K562 (cell line): Measurements from ENCODE around the gene EFCAB9.

Experiments
- EZH2 ChIP-seq: IDR thresholded peaks from 2 replicates; pipeline ENCODE4 v1.6.1; 2012; ENCODE audit warnings: low read depth, mild to moderate bottlenecking, inconsistent platforms, low read length, borderline replicate concordance
- FOXP1 ChIP-seq: sonication (generic); formaldehyde crosslinking; IDR thresholded peaks from 2 replicates; pipeline ENCODE4 v1.8.0; 2022; ENCODE audit warnings: mild to moderate bottlenecking, missing genetic modification reagents
- KLF16 ChIP-seq: IDR thresholded peaks from 2 replicates; pipeline ENCODE4 v1.6.1; 2016; ENCODE audit warnings: antibody characterized with exemption
- POLR2A ChIP-seq: fragments of 450-650 bp; conservative IDR thresholded peaks from 2 replicates; pipeline ENCODE4 v1.6.1; 2016
- TF ChIP-seq, protein P1 (sequence below), 3 experiments: IDR thresholded peaks in 2 of 3; conservative IDR thresholded peaks in 1 of 3; 2 replicates each; pipeline ENCODE4 v1.5.1; 2011 to 2012; ENCODE audit warnings: low read length in 3 of 3, mild to moderate bottlenecking in 3 of 3, control low read depth in 2 of 3, improper control_type of control experiment in 1 of 3, inconsistent platforms in 1 of 3, low read depth in 1 of 3, mixed read lengths in 1 of 3, moderate library complexity in 1 of 3; ENCODE audit not compliant: insufficient read depth in 2 of 3
- TF ChIP-seq, protein P2 (sequence below): fragments of 250-450 bp; sonication (Bioruptor Pico); IDR thresholded peaks from 2 replicates; pipeline ENCODE4 v1.5.0; 2021

DNA sequence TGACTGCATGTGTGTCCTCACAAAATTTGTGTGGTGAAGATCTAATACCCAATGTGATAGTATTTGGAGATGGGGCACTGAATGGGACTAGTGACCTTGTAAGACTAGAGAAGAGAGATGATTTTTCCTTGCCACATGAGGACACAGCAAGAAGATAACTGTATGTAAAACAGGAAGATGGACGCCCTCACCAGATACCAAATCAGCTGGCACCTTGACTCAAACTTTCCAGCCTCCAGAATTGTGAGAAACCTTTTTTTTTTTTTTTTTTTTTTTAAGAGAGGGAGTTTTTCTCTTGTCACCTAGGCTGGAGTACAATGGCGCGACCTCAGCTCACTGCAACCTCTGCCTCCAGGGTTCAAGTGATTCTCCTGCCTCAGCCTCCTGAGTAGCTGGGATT, 49.3 kb downstream of the EFCAB9 start:
- TF ChIP-seq, protein P1, sequence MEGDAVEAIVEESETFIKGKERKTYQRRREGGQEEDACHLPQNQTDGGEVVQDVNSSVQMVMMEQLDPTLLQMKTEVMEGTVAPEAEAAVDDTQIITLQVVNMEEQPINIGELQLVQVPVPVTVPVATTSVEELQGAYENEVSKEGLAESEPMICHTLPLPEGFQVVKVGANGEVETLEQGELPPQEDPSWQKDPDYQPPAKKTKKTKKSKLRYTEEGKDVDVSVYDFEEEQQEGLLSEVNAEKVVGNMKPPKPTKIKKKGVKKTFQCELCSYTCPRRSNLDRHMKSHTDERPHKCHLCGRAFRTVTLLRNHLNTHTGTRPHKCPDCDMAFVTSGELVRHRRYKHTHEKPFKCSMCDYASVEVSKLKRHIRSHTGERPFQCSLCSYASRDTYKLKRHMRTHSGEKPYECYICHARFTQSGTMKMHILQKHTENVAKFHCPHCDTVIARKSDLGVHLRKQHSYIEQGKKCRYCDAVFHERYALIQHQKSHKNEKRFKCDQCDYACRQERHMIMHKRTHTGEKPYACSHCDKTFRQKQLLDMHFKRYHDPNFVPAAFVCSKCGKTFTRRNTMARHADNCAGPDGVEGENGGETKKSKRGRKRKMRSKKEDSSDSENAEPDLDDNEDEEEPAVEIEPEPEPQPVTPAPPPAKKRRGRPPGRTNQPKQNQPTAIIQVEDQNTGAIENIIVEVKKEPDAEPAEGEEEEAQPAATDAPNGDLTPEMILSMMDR (IDR thresholded peaks at IDR 0.05 in 2 of 3, conservative IDR thresholded peaks at IDR 0.05 in 1 of 3; ENCODE audit: insufficient read depth in 2 of 3, low read depth in 1 of 3, low read length in 3 of 3), result no peak
- TF ChIP-seq, protein P2, sequence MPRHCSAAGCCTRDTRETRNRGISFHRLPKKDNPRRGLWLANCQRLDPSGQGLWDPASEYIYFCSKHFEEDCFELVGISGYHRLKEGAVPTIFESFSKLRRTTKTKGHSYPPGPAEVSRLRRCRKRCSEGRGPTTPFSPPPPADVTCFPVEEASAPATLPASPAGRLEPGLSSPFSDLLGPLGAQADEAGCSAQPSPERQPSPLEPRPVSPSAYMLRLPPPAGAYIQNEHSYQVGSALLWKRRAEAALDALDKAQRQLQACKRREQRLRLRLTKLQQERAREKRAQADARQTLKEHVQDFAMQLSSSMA (CRISPR knock-in tag), result no peak
- TF ChIP-seq POLR2A, result no peak
- TF ChIP-seq FOXP1 (CRISPR knock-in tag), result no peak
- no peak for TF ChIP-seq KLF16
- TF ChIP-seq EZH2, result no peak
